Measurements from ENCODE around the gene CGB1. TPM values are rescaled to one million over a fixed set of nuclear protein-coding genes. Genes with fewer than 3 reads are reported as not detected.
A peak's percentile ranks its signal among the peaks of the same experiment; 100 is the strongest.

Gene CGB1
- total and polyA plus RNA-seq, 2 of the 13 experiments (the other 11 are each of a cell fraction or from before 2014, with no cell fraction given), result not detected

GRCh38 chr19:49085020-49085867, 48.5 kb upstream of the CGB1 start, which contains the start of gene SNRNP70 (continued):
- TF ChIP-seq HNRNPH1 (optimal IDR thresholded peaks at IDR 0.05; ENCODE audit: low read depth, low read length) (no peak), IRF9 (CRISPR knock-in tag; IDR thresholded peaks at IDR 0.05; ENCODE audit: borderline replicate concordance) (peak; percentile 92; the same call in 1 of the 2 replicates), EZH2 (conservative IDR thresholded peaks at IDR 0.05; ENCODE audit: low read depth, low read length) (no peak), RFX3 (CRISPR knock-in tag; IDR thresholded peaks at IDR 0.05) (no peak), REST (IDR thresholded peaks at IDR 0.05; ENCODE audit: borderline replicate concordance in 1 of 2, low read depth in 1 of 2, low read length in 2 of 2) (peak in 1 of 2 experiments; percentile 74; a peak in 1 of 4 replicates), ZNF850 (CRISPR knock-in tag; conservative IDR thresholded peaks at IDR 0.05) (no peak), ZFP62 (CRISPR knock-in tag; IDR thresholded peaks at IDR 0.05) (no peak), ZBTB33 (CRISPR knock-in tag; IDR thresholded peaks at IDR 0.05) (no peak), ZNF407 (CRISPR knock-in tag; IDR thresholded peaks at IDR 0.05; ENCODE audit: not compliant biosample characterization) (no peak), KLF15 (CRISPR knock-in tag; IDR thresholded peaks at IDR 0.05; ENCODE audit: borderline replicate concordance) (no peak), ZNF678 (CRISPR knock-in tag; IDR thresholded peaks at IDR 0.05) (no peak)
